H54 (cell line): ENCODE results near the gene OVOL3.

ENCODE experiments used
- DNase-seq: peaks from one replicate; pipeline ENCODE4 v3.0.0; 2011; ENCODE audit warnings: low spot score, mixed read lengths; ENCODE audit not compliant: insufficient read length
- FAIRE-seq: peaks from 3 replicates; lab custom pipeline; 2011; peaks lifted over from hg19 to GRCh38; lab: Jason Lieb, UNC
- POLR2A ChIP-seq: IDR thresholded peaks from 2 replicates; pipeline ENCODE4 v1.6.1; 2011; ENCODE audit warnings: low read depth, mild to moderate bottlenecking, low read length

Gene OVOL3

DNA sequence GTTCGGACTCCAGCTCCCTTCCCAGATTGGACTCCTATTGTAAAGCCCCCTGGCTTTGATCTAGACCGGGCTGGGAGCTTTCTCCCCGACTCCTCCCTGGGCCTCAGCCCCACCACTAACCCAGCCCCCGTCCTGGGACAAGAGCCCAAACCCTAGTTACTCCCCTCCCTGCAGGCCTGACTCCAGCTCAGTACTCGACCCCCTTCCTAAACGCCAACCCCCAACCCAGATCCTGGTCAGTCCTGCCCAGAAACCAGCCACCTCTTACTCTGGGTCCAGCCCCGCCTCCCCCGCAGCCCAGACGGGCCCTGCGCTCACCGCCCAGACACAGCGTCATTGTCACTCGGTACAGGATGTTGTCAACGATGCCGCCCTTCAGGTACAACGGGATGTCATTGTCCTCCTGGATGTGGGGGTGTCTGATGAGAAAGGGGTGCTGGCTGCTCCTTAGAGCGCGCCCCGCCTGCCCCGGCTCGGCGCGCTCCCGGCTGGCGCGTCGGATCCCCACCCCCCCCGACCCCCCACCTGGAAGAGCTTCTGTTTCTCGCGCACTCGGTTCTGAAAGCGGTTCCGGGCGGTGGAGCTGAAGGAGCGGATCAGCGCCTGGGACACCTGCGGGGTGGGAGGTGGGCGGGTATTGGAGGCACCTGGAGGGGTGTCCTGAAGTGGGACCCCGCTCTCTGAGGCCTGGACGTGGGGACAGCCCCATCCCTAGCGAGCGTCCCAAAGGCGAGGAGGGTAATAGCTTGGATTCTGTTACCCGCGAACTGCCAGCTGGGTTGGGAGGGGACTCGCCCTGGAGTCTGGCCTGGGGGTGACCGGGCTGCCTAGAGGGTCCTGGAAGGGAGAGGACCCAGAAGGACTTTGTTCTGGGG, 40.4 kb downstream of the OVOL3 start:
- no peak for FAIRE-seq
- DNase-seq: no peak
- no peak for TF ChIP-seq POLR2A

DNA sequence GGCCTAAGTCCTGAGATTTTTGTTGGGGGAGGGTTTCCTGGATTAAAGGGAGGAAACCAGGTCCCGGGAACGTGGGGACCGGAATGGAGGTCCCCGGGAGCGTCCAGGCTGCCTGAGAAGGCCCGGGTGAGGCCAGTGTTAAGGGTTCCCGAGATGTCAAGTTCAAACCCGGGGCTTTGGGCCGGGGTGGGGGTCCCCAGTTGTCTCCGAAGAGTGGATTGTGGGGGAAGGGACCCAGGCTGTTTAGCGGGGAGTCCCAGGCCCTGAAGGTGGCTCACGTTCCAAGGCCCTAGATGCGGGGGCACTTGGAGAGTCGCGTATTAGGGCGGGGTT, 41.0 kb downstream of the OVOL3 start:
- DNase-seq (no peak), FAIRE-seq (no peak)
- TF ChIP-seq POLR2A: no peak

DNA sequence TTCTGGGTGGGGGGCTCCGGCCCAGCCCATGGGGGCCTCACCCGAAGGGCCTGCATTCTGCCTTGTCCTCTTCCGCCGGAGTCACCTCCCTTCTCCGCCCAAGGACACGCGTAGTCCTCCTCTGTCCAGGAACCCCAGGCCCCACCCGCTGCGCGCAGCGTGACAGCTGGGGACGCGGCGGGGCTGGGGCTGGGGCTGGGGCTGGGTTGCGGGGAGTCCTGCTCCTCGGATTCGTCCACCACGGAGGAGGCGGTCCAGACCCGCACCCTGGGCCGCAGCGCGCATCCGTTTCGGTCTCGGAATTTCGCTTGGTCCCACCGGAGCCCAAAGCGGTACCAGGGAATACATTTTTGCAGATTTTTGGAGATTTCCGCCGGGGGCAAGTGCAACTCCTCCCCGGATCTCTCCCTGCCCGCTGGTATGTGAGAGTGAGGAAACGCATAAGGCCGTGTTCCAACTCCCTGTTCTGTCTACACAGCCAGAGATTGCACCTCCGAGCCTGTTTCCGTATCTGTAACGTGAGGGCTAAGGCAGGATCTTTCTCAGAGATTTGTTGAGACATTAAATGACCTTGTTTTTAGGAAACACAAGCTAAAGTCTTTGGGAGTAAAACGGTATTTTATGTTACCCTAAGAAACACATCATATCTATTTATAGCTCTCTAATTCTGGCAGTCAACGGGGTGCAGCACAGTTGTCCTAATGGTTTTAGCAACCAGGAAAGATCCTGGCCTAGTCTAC, 41.6 kb downstream of the OVOL3 start, which contains the start of gene COX7A1:
Gene COX7A1 (minus strand): TSS at position 96 of the 740 bp plus-strand sequence. CDS start 40 bp downstream, at position 56.
- no peak for FAIRE-seq
- DNase-seq: no peak
- TF ChIP-seq POLR2A: no peak

DNA sequence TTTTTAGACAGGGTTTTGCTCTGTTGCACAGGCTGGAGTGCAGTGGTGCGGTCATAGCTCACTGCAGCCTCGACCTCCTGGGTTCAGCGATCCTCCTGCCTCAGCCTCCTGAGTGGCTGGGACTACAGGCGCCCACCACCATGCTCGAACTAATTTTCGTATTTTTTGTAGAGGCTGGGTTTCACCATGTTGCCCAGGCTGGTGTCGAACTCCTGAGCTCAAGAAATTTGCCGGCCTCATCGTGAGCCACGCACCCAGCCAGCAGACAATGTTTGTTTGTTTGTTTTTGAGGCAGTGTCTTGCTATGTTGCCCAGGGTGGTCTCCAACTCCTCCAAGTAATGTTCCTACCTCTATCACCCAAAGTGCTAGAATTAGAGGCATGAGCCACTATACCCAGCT, 42.2 kb downstream of the OVOL3 start:
- no peak for TF ChIP-seq POLR2A
- DNase-seq (no peak), FAIRE-seq (no peak)

DNA sequence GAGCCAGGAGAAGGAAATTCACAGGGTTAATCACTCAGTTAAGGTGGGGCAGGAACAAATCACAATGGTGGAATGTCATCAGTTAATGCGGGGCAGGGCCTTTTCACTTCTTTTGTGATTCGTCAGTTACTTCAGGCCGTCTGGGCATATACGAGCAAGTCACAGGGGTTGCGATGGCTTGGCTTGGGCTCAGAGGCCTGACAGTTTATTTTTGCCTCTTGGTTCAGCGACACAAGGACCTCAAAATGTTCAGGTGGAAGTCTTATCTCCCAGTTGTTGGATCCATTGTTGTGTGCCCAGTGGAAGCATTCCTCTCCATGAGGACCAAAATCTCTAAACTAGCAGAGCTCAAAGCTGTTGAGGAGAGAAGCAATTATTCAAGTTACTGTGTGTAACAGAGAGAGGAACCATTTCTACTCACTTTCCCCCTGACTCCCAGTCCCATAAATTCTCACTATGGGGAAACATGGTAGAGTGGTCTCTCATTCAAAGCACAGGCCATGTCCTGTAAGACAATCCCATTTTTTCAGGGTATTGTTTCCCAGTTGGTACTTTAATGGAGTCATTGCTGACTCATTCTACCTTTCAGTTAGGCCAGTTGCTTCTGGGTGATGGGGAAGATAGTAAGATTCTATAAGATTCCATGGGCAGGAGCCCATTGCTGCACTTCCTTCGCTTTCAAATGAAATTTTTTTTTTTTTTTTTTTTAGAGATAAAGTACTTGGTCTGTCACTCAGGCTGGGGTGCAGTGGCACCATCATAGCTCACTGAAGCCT, 50.1 kb downstream of the OVOL3 start:
- no peak for TF ChIP-seq POLR2A
- DNase-seq: no peak
- no peak for FAIRE-seq
